Kidney epithelial cell (primary cell): ENCODE results near the gene CDSN. TPM values are rescaled to one million over a fixed set of nuclear protein-coding genes. Genes with fewer than 3 reads are reported as not detected.

ENCODE experiments used
- DNase-seq: peaks from one replicate; pipeline ENCODE4 v3.0.0-alpha.2; 2010; ENCODE audit warnings: low read depth
- H3K27me3 ChIP-seq: 2 replicates; pipeline ENCODE4 v1.6.0; 2011; ENCODE audit warnings: low read length; ENCODE audit not compliant: control insufficient read depth, insufficient read depth
- H3K36me3 ChIP-seq: 2 replicates; pipeline ENCODE4 v1.5.1; 2011; ENCODE audit warnings: low read length; ENCODE audit not compliant: control insufficient read depth, insufficient read depth
- H3K4me3 ChIP-seq: 2 replicates; pipeline ENCODE4 v1.5.1; 2011; ENCODE audit warnings: low read depth, mild to moderate bottlenecking, control low read depth, low read length
- CTCF ChIP-seq: IDR thresholded peaks from 2 replicates; pipeline ENCODE4 v1.5.1; 2011; ENCODE audit warnings: mild to moderate bottlenecking, moderate library complexity, low read length, control low read depth, inconsistent platforms; ENCODE audit not compliant: insufficient read depth, poor library complexity, severe bottlenecking
- total RNA-seq: library from RNA; depleted of rRNA; stranded (reverse); fragments of >200 nt; gene quantifications from 2 replicates; pipeline ENCODE4 v1.2.3, GENCODE V29; 2015

CDSN gene
- total RNA-seq, 1 donor from 2014 or later, result not detected

DNA sequence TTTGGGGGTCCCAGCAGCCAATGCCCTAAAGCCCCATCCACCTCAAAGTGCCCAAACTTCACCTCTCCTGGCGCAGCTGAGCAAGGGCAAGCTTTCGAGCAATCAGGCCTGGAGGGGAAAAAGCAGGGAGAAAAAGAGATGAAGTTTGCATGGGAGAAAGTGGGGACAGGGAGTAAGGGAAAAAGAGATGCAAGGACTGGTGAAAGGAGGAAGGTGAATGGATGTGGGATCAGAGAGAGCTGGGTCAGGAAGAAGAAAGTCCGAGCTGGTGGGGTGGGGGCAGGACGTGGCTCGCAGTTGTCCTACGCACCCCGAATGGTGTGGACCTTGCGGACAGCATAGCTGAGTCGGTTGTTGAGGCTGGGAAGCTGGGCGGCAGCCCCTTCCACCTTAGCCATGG lies 25.1 kb upstream of the CDSN start:
- no peak for TF ChIP-seq CTCF
- H3K36me3 ChIP-seq, result peaks cover 1% of the 10 kb centered on the region

GRCh38 chr6:31144970-31145340 lies 24.7 kb upstream of the CDSN start:
- no peaks in the 10 kb centered on the region for H3K27me3 ChIP-seq
- DNase-seq, result no peak
- H3K4me3 ChIP-seq, result no peak overlapping the region
- peaks cover 1% of the 10 kb centered on the region for H3K36me3 ChIP-seq
- no peak for TF ChIP-seq CTCF

More for the DNA sequence above, 25.1 kb upstream of the CDSN start:
- DNase-seq, result no peak
- H3K27me3 ChIP-seq, result no peaks in the 10 kb centered on the region
- no peak overlapping the region for H3K4me3 ChIP-seq

GRCh38 chr6:31144296-31144969 lies 24.2 kb upstream of the CDSN start:
- no peak for DNase-seq
- Histone ChIP-seq H3K27me3 (no peaks in the 10 kb centered on the region), H3K4me3 (no peak overlapping the region), H3K36me3 (peaks cover 1% of the 10 kb centered on the region)
- TF ChIP-seq CTCF, result no peak

DNA sequence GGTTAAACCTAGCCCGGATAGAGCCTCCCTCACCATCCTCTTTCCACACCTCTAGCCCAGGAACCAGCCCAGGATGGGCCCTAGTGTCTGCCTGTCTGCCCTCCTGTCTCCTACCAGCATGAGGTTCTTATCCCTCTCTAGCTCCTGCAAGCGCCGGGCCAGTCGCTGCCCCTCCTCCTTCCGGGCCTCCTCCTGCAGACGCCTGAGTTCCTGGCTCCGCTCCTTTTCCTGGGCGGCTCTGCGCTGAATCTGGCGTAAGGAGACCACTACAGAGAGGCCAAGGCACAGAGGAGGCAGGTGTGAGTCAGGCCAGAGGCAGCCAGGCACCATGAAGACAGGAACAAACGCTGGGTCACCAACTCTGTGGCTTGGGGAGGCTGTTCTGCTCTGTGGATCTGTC lies 22.9 kb upstream of the CDSN start:
- Histone ChIP-seq H3K36me3 (peaks cover 1% of the 10 kb centered on the region), H3K27me3 (no peaks in the 10 kb centered on the region), H3K4me3 (no peak overlapping the region)
- no peak for DNase-seq
- no peak for TF ChIP-seq CTCF

- no peak for DNase-seq
- H3K4me3 ChIP-seq, result no peak overlapping the region
- no peaks in the 10 kb centered on the region for H3K27me3 ChIP-seq
- peaks cover 1% of the 10 kb centered on the region for H3K36me3 ChIP-seq
- no peak for TF ChIP-seq CTCF
Measured at GRCh38 chr6:31142361-31142761, 22.1 kb upstream of the CDSN start.

DNA sequence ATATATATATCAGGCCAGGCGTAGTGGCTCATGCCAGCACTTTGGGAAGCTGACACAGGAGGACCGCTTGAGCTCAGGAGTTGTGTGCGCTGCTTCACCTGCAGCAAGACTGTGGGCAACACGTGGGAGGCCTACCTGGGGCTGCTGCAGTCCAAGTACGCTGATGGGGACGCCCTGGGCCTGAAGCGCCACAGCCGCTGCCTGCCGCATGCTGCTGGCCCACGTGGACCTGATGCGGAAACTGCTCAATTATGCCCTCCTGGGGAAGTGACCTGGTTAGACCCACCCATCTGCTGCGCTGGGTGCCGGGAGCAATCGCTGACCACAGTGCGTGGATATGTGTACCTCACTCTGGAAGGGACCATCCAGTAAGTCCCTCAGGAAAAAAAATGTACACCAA lies 20.4 kb upstream of the CDSN start:
- H3K36me3 ChIP-seq, result peaks cover 1% of the 10 kb centered on the region
- H3K4me3 ChIP-seq, result no peak overlapping the region
- DNase-seq, result no peak
- no peak for TF ChIP-seq CTCF
- H3K27me3 ChIP-seq, result no peaks in the 10 kb centered on the region
